Suppressor macrophage treated with lipopolysaccharide for 1 hour (primary cell): ENCODE data around the gene LZTS3.

Experiments
- DNase-seq, 3 donors: peaks; one replicate each; pipeline ENCODE4 v3.0.0-alpha.2; 2020 to 2022

Gene LZTS3

GRCh38 chr20:3166913-3167342, 6.4 kb downstream of the LZTS3 start:
- no peak for DNase-seq

DNA sequence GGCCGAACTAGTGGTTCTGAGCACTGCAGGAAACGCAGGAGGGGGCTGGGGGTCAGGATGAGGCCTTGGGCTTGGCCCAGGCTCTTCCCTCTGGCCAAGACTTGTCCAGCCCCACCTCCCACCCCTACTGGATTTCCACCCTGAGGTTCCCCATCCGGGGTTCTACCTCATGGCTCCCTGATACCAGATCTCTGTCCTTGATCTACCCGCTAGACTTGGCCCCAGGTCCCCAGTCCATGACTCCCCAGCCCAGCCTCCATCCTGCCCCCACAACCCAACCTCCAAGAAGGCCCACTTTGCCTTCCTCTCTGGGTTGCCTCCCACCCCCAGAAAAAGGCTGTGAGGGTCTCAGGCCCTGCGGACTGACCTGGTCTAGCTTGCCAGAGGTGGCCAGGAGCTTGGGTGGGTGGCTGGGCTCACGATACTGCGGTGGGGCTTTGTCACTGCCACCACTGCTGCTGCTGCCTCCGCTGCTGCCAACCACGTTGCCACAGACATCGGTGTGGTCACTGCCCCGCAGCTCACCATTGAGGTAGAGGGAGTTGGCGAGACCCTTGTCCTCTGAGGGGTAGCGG, 6.9 kb downstream of the LZTS3 start:
- no peak for DNase-seq

DNA sequence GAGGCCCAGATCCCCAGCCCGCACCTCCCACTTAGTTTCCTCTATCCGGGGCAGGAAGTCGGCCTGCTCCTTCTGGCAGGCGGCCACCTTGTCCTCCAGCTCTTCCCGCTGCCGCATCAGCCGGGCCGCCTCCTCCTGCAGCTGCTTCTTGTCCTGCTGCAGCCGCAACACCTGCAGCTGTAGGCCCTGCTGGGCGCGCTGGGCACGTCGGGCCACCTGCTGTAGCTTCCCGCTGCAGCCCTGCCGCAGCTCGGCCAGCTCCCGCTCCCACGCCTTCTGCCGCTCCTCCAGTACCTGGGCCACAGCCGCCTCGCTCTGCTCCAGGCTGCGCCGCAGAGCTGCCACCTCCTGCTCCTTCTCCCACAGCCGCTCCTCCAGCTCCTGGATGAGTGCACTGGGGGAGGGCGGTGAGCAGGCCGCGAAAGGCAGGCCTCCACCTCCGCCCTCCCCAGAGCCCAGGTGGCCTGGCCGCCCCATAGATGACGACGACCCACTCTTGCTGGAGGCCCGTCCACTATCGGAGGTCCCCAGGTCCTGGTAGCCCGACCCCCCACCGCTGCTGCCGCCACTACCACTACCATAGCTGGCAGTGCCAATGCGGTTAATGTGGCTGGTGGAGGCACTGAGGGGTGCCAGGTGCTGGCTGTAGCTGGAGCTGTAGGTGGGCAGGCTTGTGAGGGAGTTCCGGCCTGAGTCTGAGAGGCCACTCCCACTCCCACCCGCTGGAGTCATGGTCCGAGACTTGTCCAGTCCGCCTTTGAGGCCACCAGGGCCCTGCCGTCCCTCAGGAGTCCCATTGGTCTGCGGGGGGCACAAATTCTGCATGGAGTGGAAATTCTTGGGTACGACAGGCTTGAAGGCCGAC, 7.6 kb downstream of the LZTS3 start:
- peak in 2 of 3 donors; percentile 31 to 52 for DNase-seq

DNA sequence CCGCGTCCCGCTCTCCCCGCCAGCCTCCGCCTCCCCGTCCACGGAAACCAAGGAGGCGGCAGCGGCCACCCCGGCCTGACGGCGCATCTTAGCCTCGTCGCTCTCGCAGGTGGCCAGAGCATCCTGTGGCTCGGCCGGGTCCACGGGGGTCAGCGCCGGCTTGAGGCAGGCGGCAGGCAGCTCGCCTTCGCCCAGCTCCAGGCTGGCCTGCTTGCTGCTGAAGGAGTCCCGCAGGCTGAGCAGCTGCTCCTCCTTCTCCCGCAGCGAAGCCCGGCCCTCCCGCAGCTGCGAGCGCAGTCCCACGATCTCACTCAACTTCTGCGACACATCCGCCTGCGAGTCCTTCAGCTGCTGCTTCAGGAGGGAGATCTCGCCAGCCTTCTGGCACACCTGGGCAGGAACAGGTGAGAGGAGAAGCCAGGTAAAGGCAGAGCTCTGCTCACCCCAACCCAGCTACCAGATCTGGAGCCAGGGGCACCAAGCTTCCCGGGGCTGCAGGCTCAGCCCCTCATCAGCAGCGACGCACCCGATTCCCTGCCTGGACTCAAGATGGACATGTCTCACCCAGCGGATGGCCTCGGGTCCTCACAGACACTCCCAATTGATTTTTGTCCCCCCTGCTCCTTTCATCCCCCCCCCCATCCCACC, 8.5 kb downstream of the LZTS3 start:
- no peak for DNase-seq

DNA sequence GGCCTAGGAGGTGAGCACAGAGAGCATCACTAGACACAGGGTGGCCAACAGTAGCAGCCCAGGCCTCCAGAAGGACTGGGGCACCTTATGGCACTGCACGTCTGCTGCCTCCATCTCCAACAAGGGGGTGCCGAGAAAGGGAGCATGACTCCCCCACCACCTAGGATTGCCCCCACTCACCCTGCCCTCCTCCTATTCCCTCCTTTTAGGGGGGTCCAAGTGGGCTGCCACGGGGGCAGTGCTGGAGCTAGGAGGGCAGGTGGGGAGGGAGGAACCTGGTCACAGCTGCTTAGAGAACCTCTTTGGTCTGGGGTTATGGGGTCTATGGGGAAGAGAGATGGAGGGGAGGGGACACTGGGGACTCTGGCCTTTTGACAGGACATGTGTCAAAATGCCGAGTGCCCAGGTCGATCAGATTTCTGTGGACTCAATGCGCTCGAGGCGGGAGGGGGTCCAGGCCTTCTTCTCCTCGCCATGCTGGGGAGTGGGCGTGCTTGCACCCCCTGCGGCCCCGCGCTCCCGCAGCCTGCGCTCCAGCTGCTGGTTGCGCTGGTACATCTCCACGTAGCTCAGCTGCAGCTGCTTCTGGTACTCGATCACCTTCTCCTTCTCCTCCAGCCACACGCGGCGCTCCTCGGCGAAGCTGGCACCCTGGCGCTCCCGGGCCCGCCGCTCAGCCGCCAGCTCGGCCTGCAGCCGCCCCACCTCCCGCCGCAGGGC, 9.1 kb downstream of the LZTS3 start:
- DNase-seq: no peak

DNA sequence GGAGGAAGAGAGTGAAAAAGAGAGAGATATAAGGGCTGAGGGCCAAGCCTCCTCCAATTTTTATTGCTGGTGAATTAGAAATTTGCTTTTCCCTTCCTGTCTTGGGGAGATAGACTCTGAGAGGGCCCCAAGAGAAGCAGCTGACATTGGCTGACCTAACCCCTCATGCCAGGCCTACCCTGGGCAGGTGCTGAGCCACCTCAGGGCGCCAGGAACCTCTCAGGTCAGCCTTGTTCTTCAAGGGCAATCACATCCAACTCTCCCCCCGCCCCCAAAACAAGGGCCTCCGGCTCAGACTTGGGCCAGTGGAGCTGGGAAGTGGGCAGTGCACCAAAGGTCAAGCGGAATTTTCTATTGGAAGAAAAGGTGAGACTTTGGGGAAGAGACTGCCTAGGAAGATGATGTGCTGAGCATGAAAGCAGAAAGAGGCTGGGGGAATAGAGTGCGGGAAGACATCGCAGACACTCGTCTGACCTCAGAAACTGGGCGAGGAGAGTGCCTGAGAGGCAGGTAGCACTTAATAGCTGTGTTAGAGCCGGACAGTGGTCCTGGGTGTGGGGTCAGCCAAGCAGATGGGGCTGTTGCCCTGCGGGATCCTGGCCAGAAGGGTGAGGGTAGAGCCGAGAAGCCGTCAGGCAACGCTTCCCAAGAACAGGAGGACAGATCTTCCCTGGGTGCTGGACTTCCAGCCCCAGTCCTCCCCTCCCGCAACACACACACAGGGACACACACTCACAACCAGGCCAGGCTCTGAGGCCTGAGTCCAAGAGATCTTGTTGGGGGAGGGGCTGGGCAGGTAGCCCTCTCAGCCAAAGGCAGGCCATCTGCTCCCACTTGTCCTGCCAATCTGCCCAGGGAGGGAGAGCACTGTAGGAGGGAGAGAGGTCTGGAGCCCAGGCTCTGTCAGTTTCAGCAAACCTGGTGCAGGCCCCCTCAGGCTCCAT, 10.0 kb downstream of the LZTS3 start:
- DNase-seq: no peak

- no peak for DNase-seq
Observed at GRCh38 chr20:3162080-3162611, 11.2 kb downstream of the LZTS3 start.

DNA sequence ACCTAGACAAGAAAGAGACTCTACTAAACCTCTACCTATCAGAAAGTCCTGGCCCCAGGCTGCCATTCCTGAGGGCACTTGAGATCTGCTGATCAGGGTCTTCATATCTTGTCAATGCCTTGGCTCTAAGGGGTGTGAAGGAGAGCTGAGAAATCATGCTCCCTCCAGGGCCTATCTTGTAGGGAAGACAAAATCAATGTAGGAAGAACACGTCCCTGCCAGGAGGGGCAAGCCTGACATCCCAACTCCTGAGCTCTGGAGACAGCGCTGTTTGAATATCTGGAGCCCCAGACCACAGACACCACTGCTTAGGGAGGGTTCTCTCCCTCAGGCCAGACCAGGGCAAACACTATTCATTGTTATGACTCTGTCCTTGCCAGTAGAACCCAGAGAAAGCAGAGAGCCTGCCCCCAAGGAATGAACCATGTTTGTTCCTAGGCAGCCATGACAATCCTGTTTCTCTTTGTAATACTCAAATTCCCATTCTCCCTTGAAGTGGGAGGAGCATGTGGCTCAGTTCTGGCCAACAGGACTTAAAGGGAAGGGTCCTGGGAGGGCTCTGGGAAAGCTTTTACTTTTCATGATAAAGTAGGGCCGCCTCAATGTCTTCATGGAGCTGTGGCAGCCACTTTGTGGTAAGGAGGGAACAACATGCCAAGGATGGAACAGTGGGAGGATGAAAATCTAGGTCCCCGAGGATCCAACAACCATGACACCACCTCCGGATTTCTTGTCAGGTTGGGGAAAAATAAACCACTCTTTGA, 11.9 kb downstream of the LZTS3 start:
- no peak for DNase-seq

GRCh38 chr20:3160418-3160817, 12.9 kb downstream of the LZTS3 start:
- no peak for DNase-seq

DNA sequence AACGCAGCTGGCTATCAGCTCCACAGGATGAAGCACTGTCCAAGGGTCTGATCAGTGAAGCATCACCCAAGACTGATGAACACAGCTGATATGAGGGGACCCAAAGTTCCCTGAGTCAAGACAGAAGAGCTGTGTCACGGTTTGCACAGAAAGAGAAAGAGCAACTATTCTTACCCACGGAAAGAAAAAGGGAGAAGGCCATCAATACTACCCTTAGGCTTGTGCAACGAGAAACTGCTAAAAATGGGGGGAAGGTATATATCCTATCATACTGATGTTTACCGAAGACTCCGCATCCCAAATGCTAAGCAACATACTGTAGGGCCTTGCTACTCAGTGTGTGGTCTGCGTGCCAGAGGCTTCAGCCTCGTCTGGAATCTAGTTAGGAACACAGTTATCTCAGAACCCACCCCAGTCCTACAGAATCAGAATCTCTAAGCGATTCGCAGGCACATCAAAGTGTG, 14.3 kb downstream of the LZTS3 start:
- DNase-seq: peak; percentile 27 to 61 (median 46)

DNA sequence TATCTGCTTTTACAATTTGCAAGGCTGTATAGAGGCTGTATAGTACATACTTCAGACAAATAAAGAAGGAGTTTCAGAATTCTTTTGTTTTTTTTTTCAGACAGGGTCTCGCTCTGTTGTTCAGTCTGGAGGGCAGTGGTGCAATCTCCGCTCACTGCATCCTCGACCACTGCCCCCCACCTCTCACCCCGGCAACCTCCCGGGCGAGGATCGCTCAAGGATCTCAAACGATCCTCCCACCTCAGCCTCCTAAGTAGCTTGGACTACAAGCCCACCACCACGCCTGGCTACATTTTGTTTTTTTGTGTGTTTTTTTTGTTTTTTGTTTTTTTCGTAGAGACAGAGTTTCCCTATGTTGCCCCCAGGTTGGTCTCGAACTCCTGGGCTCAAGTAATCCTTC, 15.5 kb downstream of the LZTS3 start:
- DNase-seq: no peak

- DNase-seq: peak; percentile 52 to 79 (median 70)
Observed at GRCh38 chr20:3156811-3157619, 16.3 kb downstream of the LZTS3 start.

DNA sequence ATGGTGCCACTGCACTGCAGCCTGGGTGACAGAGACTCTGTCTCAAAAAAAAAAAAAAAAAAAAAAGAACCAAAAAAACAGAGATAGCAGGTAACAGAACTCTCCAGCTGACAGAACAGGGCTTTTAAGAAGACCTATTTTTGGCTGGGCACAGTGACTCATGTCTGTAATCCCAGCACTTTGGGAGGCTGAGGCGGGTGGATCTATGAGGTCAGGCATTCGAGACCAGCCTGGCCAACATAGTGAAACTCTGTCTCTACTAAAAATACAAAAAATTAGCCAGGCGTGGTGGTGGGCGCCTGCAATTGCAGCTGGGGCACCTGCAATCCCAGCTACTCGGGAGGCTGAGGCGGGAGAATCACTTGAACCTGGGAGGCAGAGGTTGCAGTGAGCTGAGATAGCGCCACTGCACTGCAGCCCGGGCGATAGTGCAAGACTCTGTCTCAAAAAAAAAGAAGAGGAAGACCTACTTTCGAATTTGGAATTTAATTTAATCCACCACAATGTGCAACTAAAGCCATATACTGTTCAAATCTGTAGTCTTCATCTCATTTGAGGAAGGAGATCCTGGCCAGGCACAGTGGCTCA, 21.2 kb downstream of the LZTS3 start:
- peak in 2 of 3 donors; percentile 15 to 24 for DNase-seq

DNA sequence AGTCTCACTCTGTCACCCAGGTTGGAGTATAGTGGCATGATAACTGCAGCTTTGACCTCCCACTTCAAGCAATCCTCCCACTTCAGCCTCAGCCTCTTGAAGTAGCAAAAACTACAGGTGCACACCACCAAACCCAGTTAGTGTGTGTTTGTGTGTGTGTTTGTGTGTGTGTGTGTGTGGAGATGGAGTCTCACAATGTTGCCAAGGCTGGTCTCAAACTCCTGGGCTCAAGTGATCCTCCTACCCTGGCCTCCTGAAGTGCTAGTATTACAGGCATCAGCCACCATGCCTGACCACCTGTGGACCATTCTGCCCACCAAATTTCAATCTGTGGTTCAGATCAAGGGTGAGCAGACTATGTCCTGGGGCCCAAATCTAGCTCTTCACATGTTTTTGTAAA, 22.4 kb downstream of the LZTS3 start:
- DNase-seq: no peak

- DNase-seq: no peak
Observed at GRCh38 chr20:3146732-3147341, 26.5 kb downstream of the LZTS3 start.

- no peak for DNase-seq
Observed at GRCh38 chr20:3141757-3142156, 31.6 kb downstream of the LZTS3 start.

DNA sequence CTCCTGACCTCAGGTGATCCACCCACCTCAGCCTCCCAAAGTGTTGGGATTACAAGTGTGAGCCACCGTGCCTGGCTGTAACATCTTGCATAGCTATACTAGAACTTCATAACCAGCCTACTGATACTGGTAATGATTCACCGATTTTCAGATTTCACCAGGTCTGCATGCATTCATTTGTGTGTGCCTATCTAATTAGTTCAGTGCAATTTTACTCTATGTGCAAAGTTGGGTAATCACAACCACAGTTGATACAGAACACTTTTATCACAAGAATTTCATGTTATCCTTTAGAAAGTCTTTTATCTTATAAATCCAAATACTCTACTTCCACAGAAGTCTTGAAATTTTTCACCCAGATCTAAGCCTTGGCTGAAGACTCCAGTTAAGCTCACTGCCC, 35.9 kb downstream of the LZTS3 start:
- DNase-seq: no peak

- DNase-seq: no peak
Observed at GRCh38 chr20:3135507-3136070, 37.8 kb downstream of the LZTS3 start.

DNA sequence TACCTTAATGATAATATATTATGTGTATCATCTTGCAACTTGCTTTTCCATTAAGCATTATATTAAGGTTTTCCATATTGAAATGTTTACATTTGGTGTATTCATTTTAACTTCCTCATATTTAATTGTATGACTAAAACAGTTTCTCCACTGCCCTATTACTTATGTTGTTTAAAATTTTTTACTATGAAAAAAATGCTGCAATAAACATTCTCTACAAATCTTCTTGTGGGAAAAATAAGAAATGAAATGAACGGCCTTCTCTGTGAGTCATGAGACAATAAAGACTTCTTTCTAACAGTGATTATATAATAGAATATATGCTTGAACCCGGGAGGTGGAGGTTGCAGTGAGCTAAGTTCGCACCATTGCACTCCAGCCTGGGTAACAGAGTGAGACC, 39.2 kb downstream of the LZTS3 start:
- peak in 2 of 3 donors; percentile 20 to 24 for DNase-seq
